Measurements from ENCODE around the gene PRDM12.

Gene PRDM12

GRCh38 chr9:130712564-130713285 is 48.3 kb downstream of the PRDM12 start (continued):
- TF ChIP-seq ZNF449 (tag by site-specific recombination; IDR thresholded peaks at IDR 0.05), result no peak
- no peak for TF ChIP-seq ZNF433 (tag by site-specific recombination; IDR thresholded peaks at IDR 0.05; ENCODE audit: low read depth)
- no peak for TF ChIP-seq ZNF10 (tag by site-specific recombination; IDR thresholded peaks at IDR 0.05)
- TF ChIP-seq ZNF202 (tag by site-specific recombination; IDR thresholded peaks at IDR 0.05; ENCODE audit: borderline replicate concordance), result no peak
- TF ChIP-seq ZNF658 (tag by site-specific recombination; IDR thresholded peaks at IDR 0.05), result no peak
- no peak for TF ChIP-seq ZNF132 (tag by site-specific recombination; IDR thresholded peaks at IDR 0.05; ENCODE audit: borderline replicate concordance)
- no peak for TF ChIP-seq ZNF16 (tag by site-specific recombination; IDR thresholded peaks at IDR 0.05; ENCODE audit: low read depth)
- TF ChIP-seq ZIC2 (tag by site-specific recombination; IDR thresholded peaks at IDR 0.05), result no peak
- TF ChIP-seq, protein P1, sequence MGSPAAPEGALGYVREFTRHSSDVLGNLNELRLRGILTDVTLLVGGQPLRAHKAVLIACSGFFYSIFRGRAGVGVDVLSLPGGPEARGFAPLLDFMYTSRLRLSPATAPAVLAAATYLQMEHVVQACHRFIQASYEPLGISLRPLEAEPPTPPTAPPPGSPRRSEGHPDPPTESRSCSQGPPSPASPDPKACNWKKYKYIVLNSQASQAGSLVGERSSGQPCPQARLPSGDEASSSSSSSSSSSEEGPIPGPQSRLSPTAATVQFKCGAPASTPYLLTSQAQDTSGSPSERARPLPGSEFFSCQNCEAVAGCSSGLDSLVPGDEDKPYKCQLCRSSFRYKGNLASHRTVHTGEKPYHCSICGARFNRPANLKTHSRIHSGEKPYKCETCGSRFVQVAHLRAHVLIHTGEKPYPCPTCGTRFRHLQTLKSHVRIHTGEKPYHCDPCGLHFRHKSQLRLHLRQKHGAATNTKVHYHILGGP (tag by site-specific recombination; IDR thresholded peaks at IDR 0.05), result no peak
- no peak for TF ChIP-seq ZNF626 (tag by site-specific recombination; IDR thresholded peaks at IDR 0.05)
- no peak for TF ChIP-seq ZNF155 (tag by site-specific recombination; IDR thresholded peaks at IDR 0.05)
- TF ChIP-seq ZNF530 (tag by site-specific recombination; IDR thresholded peaks at IDR 0.05; ENCODE audit: low read depth), result no peak
- TF ChIP-seq ZNF660 (tag by site-specific recombination; IDR thresholded peaks at IDR 0.05), result peak; percentile 83; the same call in 1 of the 2 replicates
- no peak for TF ChIP-seq GLIS1 (tag by site-specific recombination; IDR thresholded peaks at IDR 0.05)
- TF ChIP-seq ZNF529 (tag by site-specific recombination; IDR thresholded peaks at IDR 0.05; ENCODE audit: insufficient replicate concordance), result no peak
- TF ChIP-seq ZNF140 (tag by site-specific recombination; IDR thresholded peaks at IDR 0.05), result no peak
- no peak for TF ChIP-seq ZNF423 (tag by site-specific recombination; IDR thresholded peaks at IDR 0.05)
- no peak for TF ChIP-seq ZNF26 (tag by site-specific recombination; IDR thresholded peaks at IDR 0.05)
- peak; percentile 79 for TF ChIP-seq ZBTB17 (tag by site-specific recombination; IDR thresholded peaks at IDR 0.05)
- peak; percentile 61; the same call in 1 of the 2 replicates for TF ChIP-seq ZNF391 (tag by site-specific recombination; IDR thresholded peaks at IDR 0.05; ENCODE audit: borderline replicate concordance, low read depth)
- no peak for TF ChIP-seq ZNF274 (IDR thresholded peaks at IDR 0.05; ENCODE audit: low read length)
- TF ChIP-seq ZNF274 (tag by site-specific recombination; IDR thresholded peaks at IDR 0.05; ENCODE audit: borderline replicate concordance), result no peak
- no peak for TF ChIP-seq ZNF561 (tag by site-specific recombination; IDR thresholded peaks at IDR 0.05; ENCODE audit: borderline replicate concordance)
- TF ChIP-seq ZNF2 (tag by site-specific recombination; IDR thresholded peaks at IDR 0.05), result no peak; the same call in 1 of the 2 replicates
- TF ChIP-seq, protein P2, sequence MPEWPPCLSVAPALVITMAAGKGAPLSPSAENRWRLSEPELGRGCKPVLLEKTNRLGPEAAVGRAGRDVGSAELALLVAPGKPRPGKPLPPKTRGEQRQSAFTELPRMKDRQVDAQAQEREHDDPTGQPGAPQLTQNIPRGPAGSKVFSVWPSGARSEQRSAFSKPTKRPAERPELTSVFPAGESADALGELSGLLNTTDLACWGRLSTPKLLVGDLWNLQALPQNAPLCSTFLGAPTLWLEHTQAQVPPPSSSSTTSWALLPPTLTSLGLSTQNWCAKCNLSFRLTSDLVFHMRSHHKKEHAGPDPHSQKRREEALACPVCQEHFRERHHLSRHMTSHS (tag by site-specific recombination; IDR thresholded peaks at IDR 0.05), result no peak
- TF ChIP-seq PRDM6 (tag by site-specific recombination; IDR thresholded peaks at IDR 0.05), result no peak
- peak; percentile 81 for TF ChIP-seq IKZF3 (tag by site-specific recombination; IDR thresholded peaks at IDR 0.05)
- TF ChIP-seq TCF7L2 (IDR thresholded peaks at IDR 0.05; ENCODE audit: borderline replicate concordance, low read depth, low read length), result no peak
- TF ChIP-seq ZNF701 (tag by site-specific recombination; IDR thresholded peaks at IDR 0.05), result no peak
- TF ChIP-seq ZFP41 (tag by site-specific recombination; IDR thresholded peaks at IDR 0.05; ENCODE audit: borderline replicate concordance), result no peak
- TF ChIP-seq, protein P3, sequence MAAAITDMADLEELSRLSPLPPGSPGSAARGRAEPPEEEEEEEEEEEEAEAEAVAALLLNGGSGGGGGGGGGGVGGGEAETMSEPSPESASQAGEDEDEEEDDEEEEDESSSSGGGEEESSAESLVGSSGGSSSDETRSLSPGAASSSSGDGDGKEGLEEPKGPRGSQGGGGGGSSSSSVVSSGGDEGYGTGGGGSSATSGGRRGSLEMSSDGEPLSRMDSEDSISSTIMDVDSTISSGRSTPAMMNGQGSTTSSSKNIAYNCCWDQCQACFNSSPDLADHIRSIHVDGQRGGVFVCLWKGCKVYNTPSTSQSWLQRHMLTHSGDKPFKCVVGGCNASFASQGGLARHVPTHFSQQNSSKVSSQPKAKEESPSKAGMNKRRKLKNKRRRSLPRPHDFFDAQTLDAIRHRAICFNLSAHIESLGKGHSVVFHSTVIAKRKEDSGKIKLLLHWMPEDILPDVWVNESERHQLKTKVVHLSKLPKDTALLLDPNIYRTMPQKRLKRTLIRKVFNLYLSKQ (tag by site-specific recombination; IDR thresholded peaks at IDR 0.05; ENCODE audit: borderline replicate concordance), result no peak
- no peak for TF ChIP-seq ZNF776 (tag by site-specific recombination; IDR thresholded peaks at IDR 0.05; ENCODE audit: borderline replicate concordance)
- TF ChIP-seq ZNF48 (tag by site-specific recombination; IDR thresholded peaks at IDR 0.05), result no peak

All from HEK293 (cell line).